GM19324 (cell line): ENCODE data around the gene TPX2.
"Not testable (repeated sequence)": the region's sequence is repeated elsewhere in the genome, so short reads cannot be mapped to it uniquely, and the experiment has no call there.

Experiments
- ATAC-seq: cut with Tn5 transposase; IDR thresholded peaks from one replicate; pipeline ENCODE4 v1.9.1; 2021; ENCODE audit warnings: mild to moderate bottlenecking, moderate library complexity; ENCODE audit not compliant: unreplicated experiment, low FRiP score

TPX2 gene

DNA sequence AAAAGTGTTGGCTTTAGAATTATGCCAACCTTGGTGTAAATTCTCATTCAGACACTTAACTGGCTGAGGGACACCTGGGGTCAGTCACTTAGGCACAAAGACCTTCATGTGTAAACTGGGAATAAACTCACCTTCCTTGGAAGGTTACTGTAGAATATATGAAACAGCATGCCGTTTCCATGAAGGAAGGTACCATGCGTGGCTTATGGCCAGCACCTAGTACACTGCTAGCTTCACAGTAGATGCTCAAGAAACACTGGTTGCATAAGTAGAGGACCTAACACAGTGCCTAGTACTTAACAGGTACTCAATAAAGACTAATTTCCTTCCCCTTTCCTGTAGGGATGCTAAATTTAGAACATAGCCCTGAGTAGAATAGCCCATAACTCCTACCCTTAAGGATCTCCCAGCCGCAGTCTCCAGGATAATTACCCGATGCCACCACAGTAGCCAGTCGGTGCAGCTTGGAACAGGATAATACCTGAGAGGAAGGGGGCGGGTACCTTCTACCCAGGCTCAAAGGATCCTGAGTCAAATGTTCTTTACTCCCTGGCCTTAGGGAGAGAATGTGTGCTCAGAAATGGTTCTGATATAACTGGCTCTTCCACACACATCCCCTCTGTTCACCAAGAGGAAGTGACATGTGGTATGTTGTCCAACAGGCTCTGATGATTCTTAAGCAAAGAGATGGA is 20.0 kb upstream of the TPX2 start:
- ATAC-seq: no peak

DNA sequence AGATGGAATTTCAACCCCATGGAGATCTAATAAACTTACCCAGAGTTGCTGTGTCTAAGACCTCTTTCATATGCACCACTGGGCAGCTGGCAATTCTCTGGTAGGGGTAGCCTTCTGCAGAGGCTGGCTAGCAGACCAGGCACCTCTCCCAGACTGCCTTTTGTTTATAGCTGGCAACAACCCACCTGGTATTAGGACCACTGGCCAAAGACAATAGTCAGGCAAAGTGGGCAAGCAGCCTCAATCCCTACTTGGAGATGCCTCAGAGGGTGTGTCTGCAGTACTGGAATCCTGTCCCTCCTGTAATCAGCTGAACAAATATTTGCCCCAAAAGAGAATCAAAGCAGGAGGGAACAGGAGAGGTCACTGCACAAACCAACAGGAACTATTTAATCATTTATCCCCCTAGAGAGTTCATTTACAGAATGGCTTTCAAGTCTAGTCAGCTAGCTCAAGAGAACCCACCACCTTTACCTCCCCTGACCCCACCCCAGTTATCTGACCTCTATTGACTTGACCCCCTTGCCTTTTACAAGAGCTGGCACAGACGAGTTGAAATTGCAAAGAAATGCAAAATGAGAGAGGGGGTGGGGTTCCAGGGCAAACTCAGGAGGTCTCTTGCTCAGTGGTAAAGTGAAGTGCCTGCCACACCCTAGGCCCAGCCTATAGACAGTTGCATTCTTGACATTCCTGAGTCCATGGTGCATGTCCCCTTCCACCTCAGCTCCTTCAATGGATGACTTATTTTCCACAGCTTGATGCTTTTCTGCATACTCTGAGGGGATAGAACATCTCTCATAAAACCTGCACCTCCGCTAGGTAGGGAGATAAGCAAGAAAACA is 19.2 kb upstream of the TPX2 start:
- no peak for ATAC-seq

DNA sequence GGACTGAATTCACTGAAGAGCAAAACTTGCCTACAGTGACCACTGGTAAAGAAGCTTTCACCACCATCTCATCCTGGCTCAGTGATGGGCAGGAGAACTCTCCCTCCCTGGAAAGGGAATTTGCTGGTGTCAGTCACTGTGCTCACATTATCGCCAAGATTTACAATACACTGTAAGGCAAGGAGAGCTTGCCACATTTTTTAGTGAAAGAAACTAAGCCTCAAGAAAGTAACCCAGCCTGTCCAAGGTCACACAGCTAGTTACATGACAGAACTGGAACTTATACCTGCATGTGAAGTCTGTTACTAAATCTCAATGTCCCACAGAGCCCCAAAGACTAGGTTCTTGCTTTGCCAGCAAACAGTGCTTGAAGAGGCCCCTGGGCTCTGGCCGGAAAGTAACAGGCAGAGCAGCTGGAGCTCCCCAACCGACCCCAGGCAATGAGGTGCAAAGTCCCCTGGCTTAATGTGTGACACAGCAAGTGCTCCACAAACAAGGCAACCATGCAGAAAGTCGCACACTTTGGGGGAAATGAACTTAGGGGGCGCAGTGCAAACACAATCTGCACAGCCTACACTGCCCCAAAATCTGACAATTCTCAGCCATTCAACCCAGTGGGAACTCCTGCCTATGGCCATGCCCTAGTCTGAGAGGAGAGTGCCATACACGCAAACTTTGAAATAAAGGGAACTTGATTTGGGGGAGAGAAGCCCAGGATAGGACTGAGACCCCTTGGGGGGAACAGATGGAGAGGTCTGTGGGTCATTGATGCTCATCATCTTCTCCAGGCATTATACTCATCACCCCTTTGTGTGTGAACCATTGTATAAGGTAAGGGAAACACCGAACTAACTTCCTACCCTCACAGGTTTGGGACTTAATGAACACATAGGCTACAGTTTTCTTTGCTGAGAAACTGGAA is 18.3 kb upstream of the TPX2 start:
- ATAC-seq: no peak

DNA sequence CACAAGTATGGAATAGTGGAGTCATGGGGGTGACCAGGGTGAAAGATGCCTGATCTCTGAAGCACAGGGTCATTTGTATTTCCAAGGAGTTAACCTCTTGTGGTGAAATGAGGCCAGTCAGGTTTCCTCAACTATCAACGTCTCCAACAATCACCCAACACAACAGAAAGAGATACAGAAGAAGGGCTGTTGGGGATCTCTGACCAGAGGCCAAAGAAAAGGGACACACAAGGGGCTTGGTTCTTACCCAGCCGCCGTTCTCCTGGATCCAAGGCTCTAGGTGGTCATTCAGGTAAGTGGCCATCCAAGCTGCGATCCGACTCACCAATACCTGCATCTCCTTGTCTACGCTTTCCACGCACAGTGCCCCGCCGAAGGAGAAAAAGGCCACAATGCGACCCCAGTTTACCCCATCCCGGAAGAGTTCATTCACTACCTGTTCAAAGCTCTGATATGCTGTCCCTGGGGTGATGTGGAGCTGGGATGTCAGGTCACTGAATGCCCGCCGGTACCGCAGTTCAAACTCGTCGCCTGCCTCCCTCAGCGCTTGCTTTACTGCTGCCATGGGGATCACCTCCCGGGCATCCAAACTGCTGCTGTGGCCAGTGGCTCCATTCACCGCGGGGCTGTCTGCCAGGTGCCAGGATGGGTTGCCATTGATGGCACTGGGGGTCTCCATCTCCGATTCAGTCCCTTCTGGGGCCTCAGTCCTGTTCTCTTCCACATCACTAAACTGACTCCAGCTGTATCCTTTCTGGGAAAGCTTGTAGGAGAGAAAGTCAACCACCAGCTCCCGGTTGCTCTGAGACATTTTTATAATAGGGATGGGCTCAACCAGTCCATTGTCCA is 17.5 kb upstream of the TPX2 start:
- ATAC-seq: no peak

DNA sequence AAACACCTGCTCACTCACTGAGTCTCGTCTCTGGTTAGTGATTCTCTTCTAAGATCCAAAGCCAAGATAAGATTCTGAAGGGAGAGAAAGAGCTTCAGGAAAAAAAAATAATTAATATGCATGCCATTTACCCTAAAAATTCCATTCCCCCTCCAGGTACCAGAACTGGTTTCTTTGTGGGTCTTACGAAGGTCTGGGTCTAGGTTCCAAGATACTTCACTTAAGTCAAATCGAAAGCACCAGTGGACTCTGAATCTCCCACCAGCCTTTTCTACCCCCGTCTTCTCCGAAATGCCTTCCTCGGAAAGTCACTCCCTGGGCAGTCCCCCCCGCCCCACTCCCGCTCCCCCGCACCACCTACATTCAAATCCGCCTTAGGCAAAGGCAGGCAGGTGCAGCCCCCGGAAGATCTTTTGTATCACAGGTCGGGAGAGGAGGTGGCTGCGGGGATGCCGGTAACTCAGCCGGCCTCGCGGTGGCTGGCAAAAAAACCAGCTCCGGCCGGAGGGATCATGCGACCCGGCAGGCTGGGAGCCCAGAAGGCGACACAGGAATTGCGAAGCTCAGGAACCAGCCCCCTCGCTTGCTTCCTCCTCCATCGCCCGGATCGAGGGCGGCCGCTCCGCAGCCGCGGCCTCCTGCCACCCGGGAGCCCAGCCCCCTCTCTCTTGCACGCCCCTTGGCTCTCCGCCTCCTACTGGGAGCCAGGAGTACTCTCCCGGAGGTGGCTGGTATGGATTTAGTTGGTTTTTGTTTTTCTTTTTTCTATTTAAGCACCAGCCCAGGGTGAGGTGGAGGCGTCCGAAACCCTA is 16.6 kb upstream of the TPX2 start, which contains the start of gene BCL2L1:
TSS of gene BCL2L1 (minus strand) at position 612 of the 812 bp plus-strand sequence. CDS start 650 bp downstream, outside the sequence.
- ATAC-seq: no peak

DNA sequence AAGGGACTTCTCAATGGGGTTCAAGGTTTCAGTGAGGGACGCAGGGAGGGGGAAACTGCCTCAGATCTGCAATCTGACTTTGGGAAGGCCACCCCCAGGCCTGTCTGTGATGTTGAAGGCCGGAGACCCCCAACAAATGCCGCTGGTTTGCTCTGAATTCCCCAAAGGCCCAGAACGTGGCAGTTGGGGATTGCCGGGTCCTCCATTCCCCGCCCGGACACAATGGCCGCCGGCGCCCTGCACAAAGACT is 16.1 kb upstream of the TPX2 start:
- ATAC-seq: no peak

DNA sequence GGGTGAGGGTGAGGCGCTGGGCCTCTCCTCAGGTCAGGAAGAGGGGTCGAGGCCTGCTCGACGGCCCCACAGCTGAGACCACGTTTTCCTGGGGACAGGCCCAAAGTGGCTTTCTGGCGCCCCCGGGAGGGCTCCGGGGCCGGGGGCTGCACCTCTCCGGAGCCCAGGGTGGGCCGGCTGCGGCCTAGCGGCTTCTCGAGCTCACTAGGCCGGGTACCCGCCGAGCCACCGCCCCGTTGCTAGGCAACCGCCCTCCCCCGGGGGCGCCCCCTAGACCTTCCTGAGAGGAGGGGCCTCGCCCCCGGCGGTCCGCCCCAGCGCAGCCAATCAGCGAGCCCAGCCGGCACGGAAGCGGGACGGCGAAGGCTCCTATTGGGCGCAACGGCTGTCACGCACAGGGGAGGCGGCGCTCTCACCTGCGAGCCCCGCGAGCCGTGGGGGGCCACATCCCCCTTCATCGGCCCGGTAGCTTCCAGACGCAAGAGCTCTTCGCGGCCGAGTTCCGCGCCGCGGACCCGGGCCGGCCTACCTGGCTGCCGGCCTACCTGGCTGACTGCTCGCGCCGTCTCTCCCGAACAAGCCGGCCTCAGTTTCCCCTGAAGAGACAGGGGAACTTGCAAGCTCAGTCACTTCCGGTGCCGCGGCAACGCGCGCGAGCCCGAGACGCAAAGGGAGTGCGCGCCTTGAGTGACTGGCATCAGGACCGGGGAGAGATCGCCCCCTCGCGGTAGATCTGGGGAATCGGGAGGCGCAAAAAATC is 15.6 kb upstream of the TPX2 start:
- peak; percentile 91 for ATAC-seq

DNA sequence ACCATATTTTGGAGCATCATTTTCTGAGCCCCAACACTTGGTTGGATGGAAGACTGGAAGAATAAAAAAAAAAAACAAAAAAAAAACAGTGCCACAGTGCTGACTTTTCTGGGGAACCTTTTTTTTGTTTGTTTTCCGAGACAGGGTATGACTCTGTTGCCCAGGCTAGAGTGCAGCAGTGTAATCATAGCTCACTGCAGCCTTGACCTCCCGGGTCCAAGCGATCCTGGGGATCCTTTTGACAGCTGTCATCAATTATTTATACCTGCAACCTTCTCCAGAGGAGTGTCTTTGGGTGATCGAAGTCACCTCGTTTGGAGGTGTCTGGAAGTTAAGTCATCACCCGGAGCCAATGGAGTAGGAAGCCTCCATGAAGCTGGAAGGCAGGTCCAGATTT is 7.8 kb upstream of the TPX2 start:
- ATAC-seq: no peak

DNA sequence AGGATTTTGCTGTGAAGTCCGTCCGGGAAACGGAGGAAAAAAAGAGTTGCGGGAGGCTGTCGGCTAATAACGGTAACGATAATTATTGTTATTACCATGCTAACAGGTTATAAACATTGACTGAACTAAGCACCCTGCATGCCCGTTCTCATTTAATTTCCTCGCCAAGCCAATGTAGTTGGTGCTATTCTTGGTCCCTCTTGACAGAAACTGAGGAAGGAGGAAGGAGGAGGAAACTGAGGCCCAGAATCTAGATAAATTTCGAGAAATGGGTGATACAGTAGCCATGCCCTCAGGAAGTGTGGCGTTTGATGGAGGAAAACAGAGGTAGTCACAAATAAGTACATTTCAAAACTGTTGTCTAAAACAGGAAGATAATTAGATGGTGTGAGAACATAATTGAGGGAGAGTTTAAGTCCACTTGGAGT is 474 bp downstream of the TPX2 start:
- peak; percentile 7 for ATAC-seq

DNA sequence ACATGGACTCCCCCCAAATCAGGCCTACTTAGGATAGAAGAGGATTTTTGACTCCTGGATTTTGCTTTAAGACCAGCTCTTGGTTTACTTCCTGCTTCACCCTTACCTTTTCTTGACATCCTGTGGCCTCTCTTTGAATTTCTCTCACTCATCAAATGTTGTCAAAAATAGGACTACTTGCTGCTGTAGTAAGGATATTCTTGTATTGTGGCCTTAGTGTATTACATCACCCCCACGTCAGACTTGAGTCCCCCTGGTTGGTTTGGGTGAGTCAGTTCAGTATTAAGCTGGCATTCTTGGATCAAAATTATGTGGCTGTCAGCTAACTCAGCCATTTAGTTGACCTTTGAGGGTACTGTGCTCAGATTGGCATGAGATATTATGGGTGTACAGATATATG is 1.1 kb downstream of the TPX2 start:
- ATAC-seq: no peak

DNA sequence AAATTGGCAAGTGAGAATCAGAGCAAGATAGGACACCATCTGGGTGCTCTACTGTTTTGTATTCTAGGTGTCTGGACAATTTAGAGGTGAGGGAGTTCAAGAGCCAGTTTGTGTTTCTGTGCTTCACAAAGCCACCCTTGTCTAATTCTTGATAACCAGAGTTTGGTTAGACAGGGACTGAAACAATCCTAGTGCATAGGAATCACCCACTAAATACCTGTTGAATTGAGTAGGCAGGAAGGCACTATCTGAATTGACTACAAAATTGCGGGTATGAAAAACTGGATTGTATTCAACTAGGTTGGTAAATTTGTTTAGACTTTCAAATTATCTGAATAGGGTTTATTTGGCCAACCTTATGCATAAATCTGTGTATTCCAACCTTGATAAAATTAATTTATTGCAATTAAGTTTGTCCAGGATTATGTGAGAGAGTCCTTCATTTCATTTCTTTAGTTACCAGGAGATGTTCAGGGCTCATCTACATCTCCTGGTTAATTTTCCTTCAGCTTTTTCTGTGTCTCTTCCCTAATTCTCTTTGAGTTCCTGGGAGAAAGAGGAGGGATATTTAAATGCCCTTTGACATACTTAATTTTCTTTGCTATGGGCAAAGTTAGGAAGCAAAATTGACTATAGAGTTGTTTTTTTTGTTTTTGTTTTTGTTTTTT is 1.7 kb downstream of the TPX2 start:
- ATAC-seq: no peak

DNA sequence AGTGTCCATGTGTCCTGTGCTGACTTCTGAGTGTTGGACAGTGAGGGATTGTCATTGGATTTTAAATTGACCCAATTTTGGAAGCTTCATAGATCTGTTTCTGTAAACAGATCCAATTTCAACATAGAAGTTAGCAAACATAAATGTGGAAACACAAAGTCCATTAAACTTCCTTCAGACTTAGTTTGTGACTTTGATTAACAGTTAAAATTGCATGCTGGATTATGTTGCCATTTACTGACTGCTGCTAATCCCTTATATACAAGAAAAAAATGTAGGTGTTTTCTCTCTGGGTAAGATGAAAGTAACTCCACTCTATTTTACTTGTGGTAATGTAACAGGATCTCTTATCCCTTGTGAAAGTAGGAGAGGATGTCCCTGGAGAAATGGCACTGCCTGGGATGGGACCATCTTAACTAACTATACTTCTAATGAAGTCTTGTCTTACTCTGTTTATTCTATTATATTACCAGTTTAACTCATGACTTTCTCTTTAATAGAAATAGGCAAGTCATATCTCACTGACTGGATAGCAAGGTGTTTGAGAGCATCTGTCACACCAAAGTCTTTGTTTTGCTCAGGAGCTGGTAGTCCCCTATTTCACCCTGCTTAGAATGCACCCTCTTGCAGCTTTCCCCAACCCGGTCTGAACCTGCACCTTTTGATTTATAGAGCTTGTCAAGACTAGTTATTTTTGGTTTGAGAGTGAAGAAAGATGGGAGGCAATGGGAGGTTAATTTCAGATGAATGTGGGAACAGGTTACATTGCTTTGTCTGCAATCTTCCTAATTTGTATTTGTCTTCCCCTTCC is 7.2 kb downstream of the TPX2 start:
- ATAC-seq: no peak

DNA sequence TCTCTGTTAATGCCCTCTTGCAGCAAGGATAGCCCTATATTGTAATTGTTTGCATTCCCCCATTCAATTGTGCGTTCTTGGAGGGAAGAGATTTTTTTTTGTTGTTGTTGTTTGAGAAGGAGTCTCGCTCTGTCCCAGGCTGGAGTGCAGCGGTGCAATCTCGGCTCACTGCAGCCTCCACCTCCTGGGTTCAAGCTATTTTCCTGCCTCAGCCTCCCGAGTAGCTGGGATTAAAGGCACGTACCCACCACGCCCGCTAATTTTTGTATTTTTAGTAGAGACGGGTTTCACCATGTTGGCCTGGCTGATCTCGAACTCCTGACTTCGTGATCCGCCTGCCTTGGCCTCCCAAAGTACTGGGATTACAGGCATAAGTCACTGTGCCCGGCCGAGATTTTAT is 7.9 kb downstream of the TPX2 start:
- ATAC-seq: not testable (repeated sequence)

DNA sequence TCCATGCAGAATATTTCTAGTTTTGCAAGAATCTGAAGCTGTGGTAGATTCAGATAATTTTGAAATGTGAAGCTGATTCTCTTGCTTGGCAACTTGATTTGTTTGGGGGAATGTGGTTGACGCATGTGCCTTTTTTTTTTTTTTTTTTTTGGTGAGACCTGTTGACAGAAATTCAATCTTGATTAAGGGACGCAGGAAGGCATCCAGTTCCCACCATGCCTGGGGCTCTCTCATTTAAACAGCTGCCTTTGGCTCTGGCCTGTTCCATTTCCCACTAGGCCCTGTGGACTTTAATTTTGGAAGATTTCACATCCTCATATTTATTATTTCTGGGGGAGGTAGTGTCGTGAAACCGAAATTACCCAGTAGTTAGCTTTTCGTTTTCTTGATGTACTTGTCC is 8.6 kb downstream of the TPX2 start:
- no peak for ATAC-seq

DNA sequence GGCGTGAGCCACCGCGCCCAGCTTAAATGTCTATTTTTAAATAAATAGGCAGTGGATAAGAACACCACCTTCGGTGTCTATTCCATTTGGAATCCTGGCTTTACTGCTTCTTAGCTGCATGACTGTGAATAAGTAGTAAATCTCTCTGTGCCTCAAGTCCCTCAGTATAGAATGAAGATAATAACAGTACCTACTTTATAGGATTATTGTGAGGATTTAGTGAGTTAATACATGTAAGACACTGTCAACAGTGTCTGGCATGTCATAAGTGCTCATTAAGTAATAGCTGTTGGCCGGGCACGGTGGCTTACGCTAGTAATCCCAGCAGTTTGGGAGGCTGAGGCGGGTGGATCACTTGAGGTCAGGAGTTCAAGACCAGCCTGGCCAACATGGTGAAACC is 10.1 kb downstream of the TPX2 start:
- no peak for ATAC-seq

DNA sequence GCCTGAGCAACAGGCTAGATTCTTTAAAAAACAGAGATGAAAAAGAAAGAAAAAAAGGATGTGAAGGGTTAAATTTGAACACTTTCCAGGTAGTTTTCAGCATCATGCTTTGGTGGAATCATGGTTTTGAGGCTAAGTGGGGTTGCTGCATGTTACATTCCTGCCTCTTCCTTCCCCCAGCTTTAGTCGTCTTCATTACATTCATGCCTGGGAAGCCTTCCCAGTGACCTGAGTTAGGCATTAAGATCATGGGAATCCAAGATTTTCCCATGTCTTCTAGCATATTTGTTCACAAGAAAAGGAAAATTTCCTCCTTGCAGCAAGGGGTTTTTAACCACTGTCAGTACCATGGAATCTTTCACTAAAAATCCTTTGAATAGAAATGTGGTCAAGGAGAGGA is 12.0 kb downstream of the TPX2 start:
- no peak for ATAC-seq

DNA sequence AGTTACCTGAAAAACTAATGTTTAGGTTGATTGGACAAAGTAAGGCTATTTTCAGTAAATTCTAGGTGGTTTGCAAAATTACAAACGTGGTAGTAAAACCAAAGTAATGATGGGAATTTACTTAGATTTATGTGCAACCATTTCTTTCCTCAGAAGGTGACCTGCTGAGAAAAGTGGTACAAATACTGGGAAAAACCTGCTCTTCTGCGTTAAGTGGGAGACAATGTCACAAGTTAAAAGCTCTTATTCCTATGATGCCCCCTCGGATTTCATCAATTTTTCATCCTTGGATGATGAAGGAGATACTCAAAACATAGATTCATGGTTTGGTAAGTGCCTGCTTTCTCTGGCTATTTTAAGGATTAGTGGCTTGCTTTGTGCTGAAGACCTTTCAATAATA is 18.2 kb downstream of the TPX2 start:
- no peak for ATAC-seq
